C4-2B (cell line): ENCODE results near the gene HLA-DOA.

ENCODE experiments used
- H3K27ac ChIP-seq: fragments of 450-650 bp; 2 replicates; pipeline ENCODE4 v1.5.1; 2017
- ZFX ChIP-seq: fragments of 450-650 bp; IDR thresholded peaks from 2 replicates; pipeline ENCODE4 v1.6.1; 2017
- TF ChIP-seq, protein P1 (sequence below): fragments of 450-650 bp; conservative IDR thresholded peaks from 2 replicates; pipeline ENCODE4 v1.5.1; 2017; ENCODE audit warnings: mild to moderate bottlenecking

Gene HLA-DOA

DNA sequence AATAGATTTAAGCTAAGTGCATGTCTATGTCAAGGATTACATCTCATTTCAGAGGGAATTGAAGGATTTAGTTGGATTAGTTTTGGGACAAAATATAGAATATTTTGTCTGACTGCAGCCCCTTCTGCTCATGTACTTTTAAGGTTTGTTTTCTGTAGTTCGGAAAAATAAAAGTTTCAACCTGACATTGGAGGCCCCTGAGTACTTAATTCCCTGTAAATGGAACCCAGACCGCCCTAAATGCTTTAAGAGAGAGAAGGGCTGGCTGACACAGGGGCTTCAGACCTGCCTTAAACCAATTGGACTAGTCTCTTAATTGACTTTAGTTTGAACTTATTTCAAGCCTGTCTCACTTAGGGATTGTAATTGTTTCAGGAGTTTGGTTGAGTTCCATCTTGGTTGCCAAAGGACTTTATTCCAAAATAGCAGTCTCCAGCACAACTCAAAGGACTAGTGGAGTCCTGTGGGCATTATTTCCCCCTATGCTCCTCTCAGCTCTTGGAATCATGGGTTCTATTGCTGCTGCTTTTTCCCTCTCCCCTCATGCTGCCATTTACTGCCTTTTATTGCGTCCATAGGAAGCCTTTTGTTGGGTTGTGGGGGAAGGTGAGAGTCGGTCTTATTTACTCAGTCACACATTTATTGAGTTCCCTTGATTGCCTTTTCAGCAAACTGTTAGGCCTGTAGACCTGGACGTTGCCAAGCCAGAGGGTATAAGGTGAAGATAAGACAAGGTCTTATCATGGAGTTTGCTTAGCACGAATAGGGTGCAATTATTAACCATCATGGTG is 26.5 kb downstream of the HLA-DOA start:
- TF ChIP-seq ZFX: no peak
- TF ChIP-seq, protein P1, sequence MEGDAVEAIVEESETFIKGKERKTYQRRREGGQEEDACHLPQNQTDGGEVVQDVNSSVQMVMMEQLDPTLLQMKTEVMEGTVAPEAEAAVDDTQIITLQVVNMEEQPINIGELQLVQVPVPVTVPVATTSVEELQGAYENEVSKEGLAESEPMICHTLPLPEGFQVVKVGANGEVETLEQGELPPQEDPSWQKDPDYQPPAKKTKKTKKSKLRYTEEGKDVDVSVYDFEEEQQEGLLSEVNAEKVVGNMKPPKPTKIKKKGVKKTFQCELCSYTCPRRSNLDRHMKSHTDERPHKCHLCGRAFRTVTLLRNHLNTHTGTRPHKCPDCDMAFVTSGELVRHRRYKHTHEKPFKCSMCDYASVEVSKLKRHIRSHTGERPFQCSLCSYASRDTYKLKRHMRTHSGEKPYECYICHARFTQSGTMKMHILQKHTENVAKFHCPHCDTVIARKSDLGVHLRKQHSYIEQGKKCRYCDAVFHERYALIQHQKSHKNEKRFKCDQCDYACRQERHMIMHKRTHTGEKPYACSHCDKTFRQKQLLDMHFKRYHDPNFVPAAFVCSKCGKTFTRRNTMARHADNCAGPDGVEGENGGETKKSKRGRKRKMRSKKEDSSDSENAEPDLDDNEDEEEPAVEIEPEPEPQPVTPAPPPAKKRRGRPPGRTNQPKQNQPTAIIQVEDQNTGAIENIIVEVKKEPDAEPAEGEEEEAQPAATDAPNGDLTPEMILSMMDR: no peak
- no peak overlapping the region; the same call in 1 of the 2 replicates for H3K27ac ChIP-seq

DNA sequence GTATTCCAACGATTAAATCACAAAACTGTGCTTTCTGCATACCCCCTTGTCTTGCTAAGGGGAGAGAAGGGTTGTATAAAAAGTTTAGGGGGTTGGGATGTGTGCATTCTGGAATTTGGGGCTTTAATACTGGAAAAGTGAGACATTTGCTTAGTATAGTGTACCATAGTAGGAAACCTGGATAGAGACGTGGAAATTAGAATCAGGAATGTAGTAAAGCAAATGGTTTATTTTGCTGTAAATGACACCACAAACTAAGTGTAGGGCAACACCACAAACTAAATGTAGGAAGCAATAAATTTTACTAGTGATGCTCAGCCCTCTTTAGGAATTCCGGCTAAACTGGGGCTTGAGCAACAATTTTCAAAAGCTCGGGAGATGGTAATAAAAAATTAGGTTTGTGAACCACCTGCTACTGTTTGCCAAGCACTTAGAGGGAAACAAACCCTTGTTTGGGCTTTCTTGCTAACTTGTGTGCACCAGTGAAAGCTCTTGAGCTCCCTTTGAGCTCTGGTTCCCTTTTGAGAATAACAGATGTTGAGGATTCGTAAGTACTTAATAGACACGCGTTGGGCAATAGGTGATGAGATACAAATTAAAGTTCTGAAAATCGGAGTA is 27.2 kb downstream of the HLA-DOA start:
- no peak overlapping the region for H3K27ac ChIP-seq
- TF ChIP-seq, protein P1: no peak
- TF ChIP-seq ZFX: no peak

DNA sequence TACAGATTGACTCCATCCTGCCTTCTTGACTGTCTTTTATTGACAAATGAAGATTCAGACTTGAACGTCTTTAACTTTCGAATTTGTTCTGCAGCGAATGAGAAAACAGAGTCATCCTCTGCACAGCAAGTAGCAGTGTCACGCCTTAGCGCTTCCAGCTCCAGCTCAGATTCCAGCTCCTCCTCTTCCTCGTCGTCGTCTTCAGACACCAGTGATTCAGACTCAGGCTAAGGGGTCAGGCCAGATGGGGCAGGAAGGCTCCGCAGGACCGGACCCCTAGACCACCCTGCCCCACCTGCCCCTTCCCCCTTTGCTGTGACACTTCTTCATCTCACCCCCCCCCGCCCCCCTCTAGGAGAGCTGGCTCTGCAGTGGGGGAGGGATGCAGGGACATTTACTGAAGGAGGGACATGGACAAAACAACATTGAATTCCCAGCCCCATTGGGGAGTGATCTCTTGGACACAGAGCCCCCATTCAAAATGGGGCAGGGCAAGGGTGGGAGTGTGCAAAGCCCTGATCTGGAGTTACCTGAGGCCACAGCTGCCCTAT is 28.8 kb downstream of the HLA-DOA start:
- TF ChIP-seq, protein P1: no peak
- TF ChIP-seq ZFX: no peak
- H3K27ac ChIP-seq: no peak overlapping the region

DNA sequence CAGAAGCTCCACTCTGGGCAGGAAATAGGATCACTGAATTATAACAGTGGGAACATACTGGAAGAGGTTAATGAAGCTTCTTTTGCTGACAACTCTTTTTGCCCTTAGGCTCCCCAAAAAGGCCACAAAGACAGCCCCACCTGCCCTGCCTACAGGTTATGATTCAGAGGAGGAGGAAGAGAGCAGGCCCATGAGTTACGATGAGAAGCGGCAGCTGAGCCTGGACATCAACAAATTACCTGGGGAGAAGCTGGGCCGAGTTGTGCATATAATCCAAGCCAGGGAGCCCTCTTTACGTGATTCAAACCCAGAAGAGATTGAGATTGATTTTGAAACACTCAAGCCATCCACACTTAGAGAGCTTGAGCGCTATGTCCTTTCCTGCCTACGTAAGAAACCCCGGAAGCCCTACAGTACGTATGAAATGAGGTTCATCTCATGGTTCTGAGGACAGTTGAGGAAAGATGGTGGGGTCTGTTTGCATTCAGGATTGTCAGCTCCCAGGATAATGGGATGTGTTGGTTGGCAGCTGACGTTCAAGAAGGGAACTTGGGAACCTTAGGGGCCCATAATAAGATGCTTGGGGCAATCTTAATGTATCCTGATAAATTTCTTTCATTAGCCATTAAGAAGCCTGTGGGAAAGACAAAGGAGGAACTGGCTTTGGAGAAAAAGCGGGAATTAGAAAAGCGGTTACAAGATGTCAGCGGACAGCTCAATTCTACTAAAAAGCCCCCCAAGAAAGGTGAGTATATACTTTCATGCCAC is 29.5 kb downstream of the HLA-DOA start:
- no peak overlapping the region for H3K27ac ChIP-seq

DNA sequence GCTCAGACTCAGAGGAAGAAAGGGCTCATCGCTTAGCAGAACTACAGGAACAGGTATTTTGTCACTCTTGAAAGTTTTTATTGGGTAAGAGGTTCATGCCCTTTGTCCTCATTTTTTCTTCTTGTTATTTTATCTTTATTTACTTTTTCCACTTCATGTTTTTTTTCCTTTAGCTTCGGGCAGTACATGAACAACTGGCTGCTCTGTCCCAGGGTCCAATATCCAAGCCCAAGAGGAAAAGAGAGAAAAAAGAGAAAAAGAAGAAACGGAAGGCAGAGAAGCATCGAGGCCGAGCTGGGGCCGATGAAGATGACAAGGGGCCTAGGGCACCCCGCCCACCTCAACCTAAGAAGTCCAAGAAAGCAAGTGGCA is 31.5 kb downstream of the HLA-DOA start:
- H3K27ac ChIP-seq: no peak overlapping the region
- TF ChIP-seq, protein P1: no peak
- no peak for TF ChIP-seq ZFX

More for the DNA sequence above, 29.5 kb downstream of the HLA-DOA start:
- no peak for TF ChIP-seq ZFX
- TF ChIP-seq, protein P1: no peak

DNA sequence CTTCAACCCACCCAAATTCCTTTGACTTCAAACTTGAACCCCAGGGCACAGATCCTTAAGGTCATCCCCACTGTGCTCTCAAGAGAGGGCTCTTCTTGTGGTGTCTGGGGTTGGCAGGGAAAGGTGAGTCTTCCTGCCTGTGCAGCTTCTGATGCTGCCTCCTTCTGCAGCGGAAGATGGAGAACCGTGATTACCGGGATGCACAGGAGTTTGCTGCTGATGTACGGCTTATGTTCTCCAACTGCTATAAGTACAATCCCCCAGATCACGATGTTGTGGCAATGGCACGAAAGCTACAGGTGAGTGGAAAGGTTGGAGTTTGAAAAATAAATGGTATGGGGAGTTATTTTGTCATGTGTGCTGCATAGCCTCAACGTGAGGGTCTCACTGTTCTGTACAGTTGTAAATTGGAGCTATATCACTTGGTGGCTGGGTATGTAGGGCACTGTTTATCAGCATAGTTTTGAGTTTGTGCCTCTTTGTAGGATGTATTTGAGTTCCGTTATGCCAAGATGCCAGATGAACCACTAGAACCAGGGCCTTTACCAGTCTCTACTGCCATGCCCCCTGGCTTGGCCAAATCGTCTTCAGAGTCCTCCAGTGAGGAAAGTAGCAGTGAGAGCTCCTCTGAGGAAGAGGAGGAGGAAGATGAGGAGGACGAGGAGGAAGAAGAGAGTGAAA is 32.0 kb downstream of the HLA-DOA start:
- TF ChIP-seq ZFX: no peak
- TF ChIP-seq, protein P1: no peak
- no peak overlapping the region for H3K27ac ChIP-seq
